Measurements from ENCODE around the gene TRAF2.
A peak's percentile ranks its signal among the peaks of the same experiment; 100 is the strongest.

Gene TRAF2

GRCh38 chr9:136947028-136947891, 60.9 kb downstream of the TRAF2 start:
- no peaks in the 10 kb centered on the region for H3K9me3 ChIP-seq (ENCODE audit: control insufficient read depth in 5 of 5, low read length in 5 of 5)
- H3K36me3 ChIP-seq (ENCODE audit: control insufficient read depth in 5 of 5, insufficient read depth in 5 of 5, low read length in 5 of 5), result peaks cover 0 to 10% (median 8%) of the 10 kb centered on the region in 5 donors
- no peak overlapping the region for H3K9ac ChIP-seq (ENCODE audit: low read length in 5 of 5)
- peaks cover 2 to 54% (median 32%) of the 10 kb centered on the region in 5 donors for H3K4me1 ChIP-seq (ENCODE audit: control insufficient read depth in 5 of 5, insufficient read depth in 5 of 5, low read length in 5 of 5)
- H3K27ac ChIP-seq (ENCODE audit: low read depth, low read length), result no peak overlapping the region
- H3K27me3 ChIP-seq (ENCODE audit: control insufficient read depth in 5 of 5, insufficient read depth in 4 of 5, low read length in 5 of 5), result no peaks in the 10 kb centered on the region
- no peak overlapping the region for H3K4me3 ChIP-seq (ENCODE audit: low read depth in 1 of 5, low read length in 5 of 5)

GRCh38 chr9:136947955-136948510, 61.7 kb downstream of the TRAF2 start:
- no peaks in the 10 kb centered on the region for H3K27me3 ChIP-seq (ENCODE audit: control insufficient read depth in 5 of 5, insufficient read depth in 4 of 5, low read length in 5 of 5)
- H3K36me3 ChIP-seq (ENCODE audit: control insufficient read depth in 5 of 5, insufficient read depth in 5 of 5, low read length in 5 of 5), result peaks cover 0 to 2% (median under 1%) of the 10 kb centered on the region in 5 donors
- H3K4me3 ChIP-seq (ENCODE audit: low read depth in 1 of 5, low read length in 5 of 5), result no peak overlapping the region
- H3K27ac ChIP-seq (ENCODE audit: low read depth, low read length), result no peak overlapping the region
- H3K9me3 ChIP-seq (ENCODE audit: control insufficient read depth in 5 of 5, low read length in 5 of 5), result no peaks in the 10 kb centered on the region
- H3K4me1 ChIP-seq (ENCODE audit: control insufficient read depth in 5 of 5, insufficient read depth in 5 of 5, low read length in 5 of 5), result peaks cover 2 to 46% (median 28%) of the 10 kb centered on the region in 5 donors
- H3K9ac ChIP-seq (ENCODE audit: low read length in 5 of 5), result no peak overlapping the region

DNA sequence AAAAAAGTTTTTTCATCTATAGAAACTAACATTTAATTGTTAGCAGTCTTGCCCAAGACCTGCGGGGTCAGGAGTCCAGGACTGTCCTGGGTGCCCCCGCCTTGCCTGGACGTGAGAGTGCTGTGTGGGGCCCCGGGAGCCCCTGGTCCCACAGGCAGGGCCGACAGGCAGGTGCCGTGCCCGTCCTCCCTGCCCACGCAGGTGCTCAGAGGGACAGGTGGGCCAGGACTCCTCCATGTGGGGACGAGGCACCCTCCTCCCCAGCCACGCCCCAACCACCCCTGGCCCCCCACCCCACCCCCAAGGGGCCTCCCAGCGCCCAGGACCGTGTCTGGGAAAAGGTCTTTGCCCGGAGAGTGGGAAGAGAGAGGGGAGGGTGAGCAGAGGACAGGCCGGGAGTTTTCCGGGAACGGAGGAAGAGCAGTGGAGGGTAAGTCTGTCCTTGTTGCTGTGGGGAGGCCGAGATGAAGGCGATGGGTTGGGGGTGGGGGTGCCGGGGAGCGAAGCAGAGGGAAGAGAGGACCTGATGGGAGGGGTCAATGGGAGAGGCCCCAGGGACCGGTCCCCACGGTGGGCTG, 63.0 kb downstream of the TRAF2 start:
- peak overlapping the region in 4 of 5 donors; percentile 76 to 93 (median 82) for H3K9ac ChIP-seq (ENCODE audit: low read length in 5 of 5)
- no peaks in the 10 kb centered on the region for H3K27me3 ChIP-seq (ENCODE audit: control insufficient read depth in 5 of 5, insufficient read depth in 4 of 5, low read length in 5 of 5)
- H3K27ac ChIP-seq (ENCODE audit: low read depth, low read length), result peak overlapping the region; percentile 30
- H3K4me3 ChIP-seq (ENCODE audit: low read depth in 1 of 5, low read length in 5 of 5), result peak overlapping the region in 4 of 5 donors; percentile 67 to 81 (median 73)
- H3K4me1 ChIP-seq (ENCODE audit: control insufficient read depth in 5 of 5, insufficient read depth in 5 of 5, low read length in 5 of 5), result peaks cover 0 to 37% (median 19%) of the 10 kb centered on the region in 5 donors
- H3K9me3 ChIP-seq (ENCODE audit: control insufficient read depth in 5 of 5, low read length in 5 of 5), result no peaks in the 10 kb centered on the region
- no peaks in the 10 kb centered on the region for H3K36me3 ChIP-seq (ENCODE audit: control insufficient read depth in 5 of 5, insufficient read depth in 5 of 5, low read length in 5 of 5)

DNA sequence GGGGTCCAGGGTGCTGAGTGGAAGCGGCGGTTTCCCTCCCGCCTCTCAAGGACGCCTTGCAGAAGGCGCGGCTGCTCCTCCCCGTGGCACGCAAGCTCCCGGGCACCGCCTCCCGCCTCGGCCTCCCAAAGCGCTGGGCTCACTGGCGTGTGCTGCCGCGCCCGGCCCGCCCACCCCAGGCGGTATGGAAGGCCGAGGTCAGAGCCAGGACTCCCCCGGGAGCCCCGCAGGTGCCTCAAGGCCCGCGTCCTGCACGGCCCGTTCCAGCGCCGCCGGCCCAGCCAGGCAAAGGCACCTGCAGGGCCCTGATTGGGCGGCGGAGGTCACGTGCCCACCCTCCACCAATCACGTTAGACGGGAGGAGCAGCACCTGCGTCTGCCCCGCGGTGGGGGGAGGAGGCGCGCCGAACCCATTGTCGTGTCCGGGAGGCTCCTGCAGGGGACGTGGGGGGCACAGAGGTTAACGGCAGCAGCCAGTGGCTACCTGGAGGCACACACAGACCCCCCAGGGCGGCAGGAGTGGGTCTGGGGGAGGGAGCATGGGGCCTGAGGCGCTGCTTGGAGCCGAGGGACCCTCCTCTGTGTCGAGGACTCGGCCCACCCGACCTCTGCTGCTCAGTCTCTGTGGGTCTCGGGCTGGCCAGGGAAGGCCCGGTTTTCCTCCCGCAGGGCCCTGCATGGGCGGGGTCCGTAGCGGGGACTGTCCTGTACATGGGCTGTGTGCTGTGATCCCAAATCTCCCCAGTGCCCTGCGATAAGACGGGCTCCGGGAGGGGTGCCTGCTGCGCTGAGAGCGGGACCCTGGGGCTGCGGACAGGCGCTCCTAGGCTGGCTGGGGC, 63.7 kb downstream of the TRAF2 start:
- Histone ChIP-seq H3K4me3 (ENCODE audit: low read depth in 1 of 5, low read length in 5 of 5) (peak overlapping the region in 4 of 5 donors; percentile 67 to 81 (median 73)), H3K9ac (ENCODE audit: low read length in 5 of 5) (peak overlapping the region in 4 of 5 donors; percentile 76 to 93 (median 82)), H3K27ac (ENCODE audit: low read depth, low read length) (peak overlapping the region; percentile 30), H3K4me1 (ENCODE audit: control insufficient read depth in 5 of 5, insufficient read depth in 5 of 5, low read length in 5 of 5) (peaks cover 0 to 34% (median 16%) of the 10 kb centered on the region in 5 donors), H3K27me3 (ENCODE audit: control insufficient read depth in 5 of 5, insufficient read depth in 4 of 5, low read length in 5 of 5) (peaks cover 0 to 4% (median 0%) of the 10 kb centered on the region in 5 donors), H3K9me3 (ENCODE audit: control insufficient read depth in 5 of 5, low read length in 5 of 5) (no peaks in the 10 kb centered on the region), H3K36me3 (ENCODE audit: control insufficient read depth in 5 of 5, insufficient read depth in 5 of 5, low read length in 5 of 5) (no peaks in the 10 kb centered on the region)

- no peaks in the 10 kb centered on the region for H3K36me3 ChIP-seq (ENCODE audit: control insufficient read depth in 5 of 5, insufficient read depth in 5 of 5, low read length in 5 of 5)
- H3K27me3 ChIP-seq (ENCODE audit: control insufficient read depth in 5 of 5, insufficient read depth in 4 of 5, low read length in 5 of 5), result peaks cover 0 to 4% (median 0%) of the 10 kb centered on the region in 5 donors
- peak overlapping the region in 4 of 5 donors; percentile 67 to 81 (median 73) for H3K4me3 ChIP-seq (ENCODE audit: low read depth in 1 of 5, low read length in 5 of 5)
- no peaks in the 10 kb centered on the region for H3K9me3 ChIP-seq (ENCODE audit: control insufficient read depth in 5 of 5, low read length in 5 of 5)
- H3K9ac ChIP-seq (ENCODE audit: low read length in 5 of 5), result peak overlapping the region in 4 of 5 donors; percentile 76 to 93 (median 82)
- H3K4me1 ChIP-seq (ENCODE audit: control insufficient read depth in 5 of 5, insufficient read depth in 5 of 5, low read length in 5 of 5), result peaks cover 0 to 33% (median 15%) of the 10 kb centered on the region in 5 donors
- H3K27ac ChIP-seq (ENCODE audit: low read depth, low read length), result no peak overlapping the region
Measured at GRCh38 chr9:136950656-136951276, 64.5 kb downstream of the TRAF2 start.

DNA sequence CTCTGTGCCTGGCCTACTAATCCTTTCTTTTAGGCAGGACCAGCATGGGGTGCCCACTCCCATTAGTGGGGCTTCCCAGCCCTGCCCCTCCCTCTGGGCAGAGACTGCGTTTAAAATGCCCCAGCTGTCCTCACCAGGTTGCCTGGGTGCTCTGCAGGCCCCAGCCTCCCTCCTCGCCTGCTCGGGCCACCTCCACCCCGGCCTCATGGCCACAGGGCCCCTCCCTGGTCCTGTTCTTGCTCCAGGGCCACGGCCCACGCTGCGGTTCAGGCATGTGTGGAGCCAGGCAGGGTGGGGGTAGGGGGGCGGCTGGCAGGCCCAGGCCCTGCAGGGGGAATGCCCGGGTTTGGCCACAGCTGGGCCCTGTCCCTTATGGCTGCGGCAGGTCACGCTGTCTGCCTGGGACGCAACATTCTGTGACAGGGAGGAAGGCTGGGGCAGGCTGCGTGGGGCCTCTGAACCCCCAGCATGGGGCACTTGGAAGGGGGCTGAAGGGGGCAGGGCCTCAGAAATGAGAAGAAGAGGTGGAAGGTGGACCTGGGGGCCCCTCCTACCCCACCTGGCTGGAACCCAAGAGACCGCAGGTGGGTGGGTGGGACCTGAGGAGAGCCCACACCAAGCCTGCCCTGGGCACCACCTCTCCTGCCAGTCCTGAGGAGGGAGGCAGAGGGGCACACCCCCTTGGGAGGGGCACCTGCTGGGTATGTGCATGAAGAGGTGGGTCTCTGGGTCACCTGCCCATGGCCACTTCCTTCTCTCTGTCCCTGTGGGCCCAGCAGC, 65.4 kb downstream of the TRAF2 start, which contains the start of gene LCN12:
Gene LCN12 (plus strand): TSS at position 733 of the 780 bp plus-strand sequence. CDS start 55 bp downstream, outside the sequence.
- H3K4me3 ChIP-seq (ENCODE audit: low read depth in 1 of 5, low read length in 5 of 5), result no peak within 1 kb of the TSS
- H3K9ac ChIP-seq (ENCODE audit: low read length in 5 of 5), result no peak within 1 kb of the TSS
- peaks cover 0 to 32% (median 15%) of the 10 kb centered on the region in 5 donors for H3K4me1 ChIP-seq (ENCODE audit: control insufficient read depth in 5 of 5, insufficient read depth in 5 of 5, low read length in 5 of 5)
- no peaks in the 10 kb centered on the region for H3K36me3 ChIP-seq (ENCODE audit: control insufficient read depth in 5 of 5, insufficient read depth in 5 of 5, low read length in 5 of 5)
- peaks cover 0 to 4% (median 0%) of the 10 kb centered on the region in 5 donors for H3K27me3 ChIP-seq (ENCODE audit: control insufficient read depth in 5 of 5, insufficient read depth in 4 of 5, low read length in 5 of 5)
- no peak within 1 kb of the TSS for H3K27ac ChIP-seq (ENCODE audit: low read depth, low read length)
- peaks cover 0 to 4% (median 0%) of the 10 kb centered on the region in 5 donors for H3K9me3 ChIP-seq (ENCODE audit: control insufficient read depth in 5 of 5, low read length in 5 of 5)

- H3K9me3 ChIP-seq (ENCODE audit: control insufficient read depth in 5 of 5, low read length in 5 of 5), result peaks cover 0 to 4% (median 0%) of the 10 kb centered on the region in 5 donors
- H3K4me1 ChIP-seq (ENCODE audit: control insufficient read depth in 5 of 5, insufficient read depth in 5 of 5, low read length in 5 of 5), result peaks cover 0 to 25% (median 15%) of the 10 kb centered on the region in 5 donors
- no peak overlapping the region for H3K9ac ChIP-seq (ENCODE audit: low read length in 5 of 5)
- peaks cover 0 to 4% (median 0%) of the 10 kb centered on the region in 5 donors for H3K27me3 ChIP-seq (ENCODE audit: control insufficient read depth in 5 of 5, insufficient read depth in 4 of 5, low read length in 5 of 5)
- H3K4me3 ChIP-seq (ENCODE audit: low read depth in 1 of 5, low read length in 5 of 5), result no peak overlapping the region
- no peak overlapping the region for H3K27ac ChIP-seq (ENCODE audit: low read depth, low read length)
- H3K36me3 ChIP-seq (ENCODE audit: control insufficient read depth in 5 of 5, insufficient read depth in 5 of 5, low read length in 5 of 5), result no peaks in the 10 kb centered on the region
Measured at GRCh38 chr9:136952321-136952850, 66.1 kb downstream of the TRAF2 start.

GRCh38 chr9:136952876-136953770, 66.8 kb downstream of the TRAF2 start:
- no peak overlapping the region for H3K27ac ChIP-seq (ENCODE audit: low read depth, low read length)
- no peaks in the 10 kb centered on the region for H3K36me3 ChIP-seq (ENCODE audit: control insufficient read depth in 5 of 5, insufficient read depth in 5 of 5, low read length in 5 of 5)
- no peak overlapping the region for H3K9ac ChIP-seq (ENCODE audit: low read length in 5 of 5)
- no peak overlapping the region for H3K4me3 ChIP-seq (ENCODE audit: low read depth in 1 of 5, low read length in 5 of 5)
- peaks cover 0 to 18% (median 13%) of the 10 kb centered on the region in 5 donors for H3K4me1 ChIP-seq (ENCODE audit: control insufficient read depth in 5 of 5, insufficient read depth in 5 of 5, low read length in 5 of 5)
- peaks cover 0 to 4% (median 0%) of the 10 kb centered on the region in 5 donors for H3K27me3 ChIP-seq (ENCODE audit: control insufficient read depth in 5 of 5, insufficient read depth in 4 of 5, low read length in 5 of 5)
- peaks cover 0 to 4% (median 0%) of the 10 kb centered on the region in 5 donors for H3K9me3 ChIP-seq (ENCODE audit: control insufficient read depth in 5 of 5, low read length in 5 of 5)
